GM23338 (cell line): ENCODE data around the gene USP24. TPM values are rescaled to one million over a fixed set of nuclear protein-coding genes. Genes with fewer than 3 reads are reported as not detected.

Experiments used
- ATAC-seq: fragments of 200-7000 bp; cut with Tn5 transposase; 3 replicates; pipeline ENCODE4 v1.9.1; 2020
- DNase-seq: peaks from one replicate; pipeline ENCODE4 v3.0.0-alpha.2; 2015; ENCODE audit warnings: low spot score
- H2AFZ ChIP-seq: fragments of 200-600 bp; sonication (generic); 2 replicates; pipeline ENCODE4 v1.8.0; 2016; ENCODE audit warnings: antibody characterized with exemption, mild to moderate bottlenecking, moderate library complexity
- H3F3A ChIP-seq: fragments of 200-600 bp; sonication (generic); replicated peaks from 2 replicates; pipeline ENCODE4 v1.8.0; 2017; ENCODE audit warnings: antibody characterized with exemption, mixed run types, low read depth
- H3K27ac ChIP-seq: fragments of 200-600 bp; sonication (generic); 2 replicates; pipeline ENCODE4 v1.6.1; 2016; ENCODE audit warnings: low read depth
- H3K27me3 ChIP-seq: fragments of 200-600 bp; sonication (generic); 2 replicates; pipeline ENCODE4 v1.8.0; 2016; ENCODE audit warnings: mild to moderate bottlenecking, mixed run types, moderate library complexity; ENCODE audit not compliant: insufficient read depth
- H3K36me3 ChIP-seq: fragments of 200-600 bp; sonication (generic); 2 replicates; pipeline ENCODE4 v1.8.0; 2016; ENCODE audit warnings: mild to moderate bottlenecking; ENCODE audit not compliant: insufficient read depth
- H3K4me1 ChIP-seq: fragments of 200-600 bp; sonication (generic); 2 replicates; pipeline ENCODE4 v1.8.0; 2016; ENCODE audit warnings: mild to moderate bottlenecking, moderate library complexity; ENCODE audit not compliant: insufficient read depth
- H3K4me2 ChIP-seq: fragments of 200-600 bp; sonication (generic); 2 replicates; pipeline ENCODE4 v1.7.1; 2017; ENCODE audit warnings: mixed run types
- H3K4me3 ChIP-seq: fragments of 200-600 bp; sonication (generic); 2 replicates; pipeline ENCODE4 v1.6.1; 2016; ENCODE audit warnings: mixed run types
- H3K79me2 ChIP-seq: fragments of 200-600 bp; sonication (generic); replicated peaks from 2 replicates; pipeline ENCODE4 v1.8.0; 2017; ENCODE audit warnings: mild to moderate bottlenecking; ENCODE audit not compliant: insufficient read depth
- H3K9me2 ChIP-seq: fragments of 200-600 bp; sonication (generic); 2 replicates; pipeline ENCODE4 v1.8.0; 2017; ENCODE audit not compliant: insufficient read depth
- H4K20me1 ChIP-seq: fragments of 200-600 bp; sonication (generic); replicated peaks from 2 replicates; pipeline ENCODE4 v1.8.0; 2017; ENCODE audit warnings: mild to moderate bottlenecking; ENCODE audit not compliant: insufficient read depth
- H3K27ac Mint-ChIP-seq: 2 replicates; pipeline ENCODE4 v1.8.0; 2020; ENCODE audit warnings: inconsistent platforms, mild to moderate bottlenecking, moderate library complexity, mixed read lengths
- H3K27me3 Mint-ChIP-seq: 3 replicates; pipeline ENCODE4 v1.8.0; 2022; ENCODE audit warnings: low read depth, mild to moderate bottlenecking, moderate library complexity, mixed read lengths, inconsistent platforms; ENCODE audit not compliant: insufficient read depth, poor library complexity
- H3K36me3 Mint-ChIP-seq: 3 replicates; pipeline ENCODE4 v1.8.0; 2021; ENCODE audit warnings: low read depth, mild to moderate bottlenecking, inconsistent platforms, moderate library complexity, mixed read lengths
- H3K4me1 Mint-ChIP-seq: 3 replicates; pipeline ENCODE4 v1.8.0; 2020; ENCODE audit warnings: mild to moderate bottlenecking, inconsistent platforms, mixed read lengths
- H3K4me3 Mint-ChIP-seq: 3 replicates; pipeline ENCODE4 v1.8.0; 2021; ENCODE audit warnings: moderate library complexity, mild to moderate bottlenecking, inconsistent platforms, mixed read lengths
- H3K9me3 Mint-ChIP-seq: 3 replicates; pipeline ENCODE4 v1.8.0; 2020; ENCODE audit warnings: moderate library complexity, mild to moderate bottlenecking, inconsistent platforms, mixed read lengths
- CREB1 ChIP-seq: fragments of 250-450 bp; sonication (Bioruptor Pico); IDR thresholded peaks from 2 replicates; pipeline ENCODE4 v1.5.0; 2020; ENCODE audit warnings: low read depth, mild to moderate bottlenecking, moderate library complexity
- CTCF ChIP-seq, 2 experiments: fragments of 200-600 bp in 1 of 2; sonication (generic) in 1 of 2; conservative IDR thresholded peaks; 2 replicates each; pipeline versions ENCODE4 v1.5.1 to v1.6.1; 2016 to 2017; ENCODE audit warnings: antibody characterized with exemption in 2 of 2, low read depth in 2 of 2, mild to moderate bottlenecking in 2 of 2, moderate library complexity in 1 of 2
- ETS1 ChIP-seq: IDR thresholded peaks from 2 replicates; pipeline ENCODE4 v1.6.1; 2016; ENCODE audit warnings: antibody characterized with exemption
- EZH2 ChIP-seq: fragments of 200-600 bp; sonication (generic); IDR thresholded peaks from one replicate; pipeline ENCODE4 v1.8.0; 2017; ENCODE audit warnings: antibody characterized with exemption, mild to moderate bottlenecking, low read depth; ENCODE audit not compliant: unreplicated experiment
- EZH2phosphoT487 ChIP-seq: fragments of 200-600 bp; sonication (generic); IDR thresholded peaks from one replicate; pipeline ENCODE4 v1.8.1; 2018; ENCODE audit warnings: antibody characterized with exemption; ENCODE audit not compliant: unreplicated experiment
- JUNB ChIP-seq: IDR thresholded peaks from one replicate; pipeline ENCODE4 v1.6.1; 2016; ENCODE audit warnings: antibody characterized with exemption; ENCODE audit not compliant: unreplicated experiment
- NANOG ChIP-seq: IDR thresholded peaks from 2 replicates; pipeline ENCODE4 v1.6.1; 2016; ENCODE audit warnings: antibody characterized with exemption, borderline replicate concordance
- POLR2AphosphoS5 ChIP-seq: IDR thresholded peaks from 2 replicates; pipeline ENCODE4 v1.6.1; 2016; ENCODE audit warnings: antibody characterized with exemption, low read depth
- REST ChIP-seq: IDR thresholded peaks from one replicate; pipeline ENCODE4 v1.6.1; 2018; ENCODE audit warnings: antibody characterized with exemption; ENCODE audit not compliant: unreplicated experiment
- STAT1 ChIP-seq: IDR thresholded peaks from one replicate; pipeline ENCODE4 v1.6.1; 2016; ENCODE audit warnings: antibody characterized with exemption; ENCODE audit not compliant: unreplicated experiment
- ZNF114 ChIP-seq: fragments of 250-450 bp; sonication (Bioruptor Pico); IDR thresholded peaks from 2 replicates; pipeline ENCODE4 v1.5.0; 2020; ENCODE audit warnings: mild to moderate bottlenecking, moderate library complexity
- ZNF331 ChIP-seq: fragments of 250-450 bp; sonication (Bioruptor Pico); IDR thresholded peaks from 2 replicates; pipeline ENCODE4 v1.5.0; 2020; ENCODE audit warnings: low read depth, mild to moderate bottlenecking, moderate library complexity
- ZNF462 ChIP-seq: fragments of 250-450 bp; sonication (Bioruptor Pico); IDR thresholded peaks from 2 replicates; pipeline ENCODE4 v1.5.0; 2020; ENCODE audit warnings: mild to moderate bottlenecking, moderate library complexity
- polyA plus RNA-seq: library from polyadenylated mRNA; unstranded; fragments of >200 nt; fragmentation: Nextera tagmentation; extraction: Ambion mirVana; gene quantifications from 2 replicates; pipeline ENCODE4 v1.2.1, GENCODE V29; 2016
- total RNA-seq: library from RNA; depleted of rRNA; stranded (reverse); fragments of >200 nt; shearing (Covaris generic); gene quantifications from 2 replicates; pipeline ENCODE4 v1.2.3, GENCODE V29; 2014

Gene USP24
- total and polyA plus RNA-seq, 2 experiments from 2014 or later, result 12.1 to 32.6 TPM

GRCh38 chr1:55244476-55245099 lies 29.4 kb upstream of the USP24 start:
- Histone ChIP-seq H3K9me2 (no peaks in the 10 kb centered on the region), H4K20me1 (no peaks in the 10 kb centered on the region), H3K4me3 (no peak overlapping the region), H3K4me2 (no peak overlapping the region), H3K79me2 (no peaks in the 10 kb centered on the region), H3K36me3 (no peaks in the 10 kb centered on the region), H3K4me1 (no peaks in the 10 kb centered on the region), H2AFZ (no peak overlapping the region), H3F3A (no peaks in the 10 kb centered on the region), H3K27me3 (no peaks in the 10 kb centered on the region), H3K27ac (no peak overlapping the region)
- Mint-ChIP-seq H3K4me3 (no peak overlapping the region), H3K27me3 (peaks cover 2% of the 10 kb centered on the region), H3K9me3 (no peaks in the 10 kb centered on the region), H3K27ac (no peak overlapping the region), H3K4me1 (peaks cover 3% of the 10 kb centered on the region; the same call in 2 of the 3 replicates), H3K36me3 (no peaks in the 10 kb centered on the region)
- TF ChIP-seq NANOG (no peak), CREB1 (CRISPR knock-in tag) (no peak), ZNF331 (CRISPR knock-in tag) (no peak), ZNF462 (CRISPR knock-in tag) (no peak), EZH2phosphoT487 (no peak), REST (no peak), ETS1 (no peak), EZH2 (no peak), CTCF (conservative IDR thresholded peaks at IDR 0.05; ENCODE audit: low read depth in 2 of 2) (no peak), JUNB (no peak), ZNF114 (CRISPR knock-in tag) (no peak), STAT1 (no peak), POLR2AphosphoS5 (no peak)
- DNase-seq (no peak), ATAC-seq (no peak)
